Testis (tissue), 3 donors: Measurements from ENCODE around the gene TENT5C. TPM values are rescaled to one million over a fixed set of nuclear protein-coding genes. Genes with fewer than 3 reads are reported as not detected.

Source experiments
- DNase-seq: peaks from one replicate; pipeline ENCODE4 v3.0.0-alpha.2; 2019
- H3K27ac ChIP-seq, 2 donors: fragments of 200-600 bp; sonication (generic); one replicate each; pipeline ENCODE4 v1.5.1; 2019
- H3K27me3 ChIP-seq: fragments of 200-600 bp; sonication (generic); one replicate; pipeline ENCODE4 v1.5.1; 2019
- H3K36me3 ChIP-seq: fragments of 200-600 bp; sonication (generic); one replicate; pipeline ENCODE4 v1.5.1; 2017; ENCODE audit warnings: low read depth; ENCODE audit errors: missing control alignments
- H3K4me1 ChIP-seq: fragments of 200-600 bp; sonication (generic); one replicate; pipeline ENCODE4 v1.5.1; 2019
- H3K4me3 ChIP-seq, 2 donors: fragments of 200-600 bp; sonication (generic); one replicate each; pipeline ENCODE4 v1.5.1; 2017 to 2019
- H3K9me3 ChIP-seq: fragments of 200-600 bp; sonication (generic); one replicate; pipeline ENCODE4 v1.5.1; 2017
- CTCF ChIP-seq, 3 experiments: fragments of 450-650 bp in 2 of 3; fragments of 200-600 bp in 1 of 3; sonication (generic) in 1 of 3; IDR thresholded peaks; one replicate each; pipeline ENCODE4 v1.5.1; 2016 to 2019; ENCODE audit warnings: antibody characterized with exemption in 3 of 3, mild to moderate bottlenecking in 2 of 3, moderate library complexity in 1 of 3
- POLR2A ChIP-seq: fragments of 450-650 bp; IDR thresholded peaks from one replicate; pipeline ENCODE4 v1.6.1; 2017; ENCODE audit warnings: antibody characterized with exemption, mild to moderate bottlenecking, moderate library complexity
- WGBS, 2 donors: methylation state at CpG; one replicate each; pipeline ENCODE4 v1.1.5; 2018; 5-methylcytosine and 5-hydroxymethylcytosine counted together
- intact Hi-C: fragments of 100-400 bp; cut with DNase I; formaldehyde crosslinking; loops from one replicate; pipeline ENCODE4 v1.15.1; 2023; ENCODE audit warnings: low total_unique reads
- polyA plus RNA-seq: library from polyadenylated mRNA; stranded (reverse); fragments of 350-450 nt; fragmentation: Illumina TruSeq; extraction: RNeasy Lipid Tissue Mini Kit (QIAGEN cat#74804); gene quantifications from one replicate; pipeline ENCODE4 v1.2.3, GENCODE V29; 2014; ENCODE audit warnings: low read depth, low replicate concordance; ENCODE audit not compliant: insufficient read depth
- total RNA-seq, 2 donors: library from RNA; depleted of rRNA; stranded (reverse); fragments of >200 nt; gene quantifications; one replicate each; pipeline ENCODE4 v1.2.3, GENCODE V29; 2016

The TENT5C gene
- total and polyA plus RNA-seq, 3 donors from 2014 or later = 38.4 to 72.4 (median 67.3) TPM

- no peak for DNase-seq
- 17 to 24% methylated on average over 6 of the region's 6 CpGs for WGBS, 2 donors
These were observed 1.6 kb downstream of the TENT5C start for GRCh38 chr1:117607471-117607870.

GRCh38 chr1:117608115-117608615, 2.3 kb downstream of the TENT5C start:
- H3K4me3 ChIP-seq = no peak overlapping the region
- 38 to 46% methylated on average over 7 of the region's 7 CpGs for WGBS, 2 donors
- TF ChIP-seq CTCF (IDR thresholded peaks at IDR 0.05) (no peak), POLR2A (no peak)
- intact Hi-C loops = no loop called here
- H3K9me3 ChIP-seq = no peaks in the 10 kb centered on the region
- H3K36me3 ChIP-seq = no peaks in the 10 kb centered on the region
- H3K27ac ChIP-seq = no peak overlapping the region
- H3K4me1 ChIP-seq = peaks cover 29% of the 10 kb centered on the region
- no peak for DNase-seq
- no peaks in the 10 kb centered on the region for H3K27me3 ChIP-seq

More at GRCh38 chr1:117607471-117607870, 1.6 kb downstream of the TENT5C start:
- H3K4me1 ChIP-seq = peaks cover 22% of the 10 kb centered on the region
- H3K4me3 ChIP-seq = peak overlapping the region in 1 of 2 donors; percentile 77
- H3K36me3 ChIP-seq = no peaks in the 10 kb centered on the region
- H3K27ac ChIP-seq = no peak overlapping the region
- H3K27me3 ChIP-seq = no peaks in the 10 kb centered on the region
- H3K9me3 ChIP-seq = no peaks in the 10 kb centered on the region
- TF ChIP-seq CTCF (IDR thresholded peaks at IDR 0.05) (no peak), POLR2A (no peak)
- intact Hi-C loops = no loop called here

GRCh38 chr1:117608758-117609157, 2.9 kb downstream of the TENT5C start:
- Histone ChIP-seq H3K27ac (no peak overlapping the region), H3K4me1 (peaks cover 34% of the 10 kb centered on the region), H3K4me3 (no peak overlapping the region), H3K36me3 (no peaks in the 10 kb centered on the region), H3K9me3 (no peaks in the 10 kb centered on the region), H3K27me3 (no peaks in the 10 kb centered on the region)
- intact Hi-C loops = no loop called here
- DNase-seq = no peak
- TF ChIP-seq CTCF (IDR thresholded peaks at IDR 0.05) = no peak
- no peak for TF ChIP-seq POLR2A
- WGBS, 2 donors = 56 to 60% methylated on average over 1 of the region's 1 CpG

GRCh38 chr1:117609471-117609911, 3.6 kb downstream of the TENT5C start:
- H3K9me3 ChIP-seq = no peaks in the 10 kb centered on the region
- no peaks in the 10 kb centered on the region for H3K27me3 ChIP-seq
- DNase-seq = peak; percentile 79
- no peak overlapping the region for H3K4me3 ChIP-seq
- no peak overlapping the region for H3K27ac ChIP-seq
- no peaks in the 10 kb centered on the region for H3K36me3 ChIP-seq
- TF ChIP-seq CTCF (IDR thresholded peaks at IDR 0.05) (no peak), POLR2A (no peak)
- 61 to 67% methylated on average over 10 to 12 of the region's 12 CpGs for WGBS, 2 donors
- intact Hi-C loops = no loop called here
- H3K4me1 ChIP-seq = peaks cover 40% of the 10 kb centered on the region

GRCh38 chr1:117610036-117610435, 4.2 kb downstream of the TENT5C start:
- no peaks in the 10 kb centered on the region for H3K9me3 ChIP-seq
- no peak overlapping the region for H3K4me3 ChIP-seq
- no peak for DNase-seq
- H3K27me3 ChIP-seq = no peaks in the 10 kb centered on the region
- TF ChIP-seq CTCF (IDR thresholded peaks at IDR 0.05) (no peak), POLR2A (no peak)
- WGBS, 2 donors = 56 to 75% methylated on average over 4 of the region's 4 CpGs
- H3K4me1 ChIP-seq = peaks cover 42% of the 10 kb centered on the region
- H3K27ac ChIP-seq = no peak overlapping the region
- intact Hi-C loops = no loop called here
- no peaks in the 10 kb centered on the region for H3K36me3 ChIP-seq
